NCI-H226 (cell line): Measurements from ENCODE around the gene NBPF11.
"Not testable (repeated sequence)": the region's sequence is repeated elsewhere in the genome, so short reads cannot be mapped to it uniquely, and the experiment has no call there.

ENCODE experiments used
- DNase-seq: peaks from one replicate; pipeline ENCODE4 v3.0.0-alpha.2; 2015

Gene NBPF11

DNA sequence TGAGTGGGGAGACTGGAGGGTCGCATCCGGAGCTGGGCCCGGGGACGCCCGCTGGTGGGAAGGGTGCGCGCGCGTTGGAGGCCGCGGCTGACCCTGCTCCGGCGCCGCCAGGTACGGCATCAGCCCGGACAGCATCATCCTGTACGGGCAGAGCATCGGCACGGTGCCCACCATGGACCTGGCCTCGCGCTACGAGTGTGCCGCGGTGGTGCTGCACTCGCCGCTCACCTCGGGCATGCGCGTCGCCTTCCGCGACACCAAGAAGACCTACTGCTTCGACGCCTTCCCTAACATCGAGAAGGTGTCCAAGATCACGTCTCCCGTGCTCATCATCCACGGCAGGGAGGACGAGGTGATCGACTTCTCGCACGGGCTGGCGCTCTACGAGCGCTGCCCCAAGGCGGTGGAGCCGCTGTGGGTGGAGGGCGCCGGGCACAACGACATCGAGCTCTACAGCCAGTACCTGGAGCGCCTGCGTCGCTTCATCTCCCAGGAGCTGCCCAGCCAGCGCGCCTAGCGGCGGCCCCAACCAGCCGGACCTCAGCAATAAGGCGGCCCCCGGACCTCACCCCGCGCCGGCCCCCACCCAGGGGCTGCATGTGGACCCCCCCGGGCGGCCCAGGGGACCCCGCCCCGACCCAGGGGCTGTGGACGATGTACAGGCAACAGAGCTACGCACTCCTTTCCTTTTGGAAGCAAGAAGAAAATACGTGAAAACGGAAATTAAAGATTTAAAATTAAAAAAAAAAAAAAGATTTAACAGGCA, 2.8 kb downstream of the NBPF11 start:
- DNase-seq = not testable (repeated sequence)

DNA sequence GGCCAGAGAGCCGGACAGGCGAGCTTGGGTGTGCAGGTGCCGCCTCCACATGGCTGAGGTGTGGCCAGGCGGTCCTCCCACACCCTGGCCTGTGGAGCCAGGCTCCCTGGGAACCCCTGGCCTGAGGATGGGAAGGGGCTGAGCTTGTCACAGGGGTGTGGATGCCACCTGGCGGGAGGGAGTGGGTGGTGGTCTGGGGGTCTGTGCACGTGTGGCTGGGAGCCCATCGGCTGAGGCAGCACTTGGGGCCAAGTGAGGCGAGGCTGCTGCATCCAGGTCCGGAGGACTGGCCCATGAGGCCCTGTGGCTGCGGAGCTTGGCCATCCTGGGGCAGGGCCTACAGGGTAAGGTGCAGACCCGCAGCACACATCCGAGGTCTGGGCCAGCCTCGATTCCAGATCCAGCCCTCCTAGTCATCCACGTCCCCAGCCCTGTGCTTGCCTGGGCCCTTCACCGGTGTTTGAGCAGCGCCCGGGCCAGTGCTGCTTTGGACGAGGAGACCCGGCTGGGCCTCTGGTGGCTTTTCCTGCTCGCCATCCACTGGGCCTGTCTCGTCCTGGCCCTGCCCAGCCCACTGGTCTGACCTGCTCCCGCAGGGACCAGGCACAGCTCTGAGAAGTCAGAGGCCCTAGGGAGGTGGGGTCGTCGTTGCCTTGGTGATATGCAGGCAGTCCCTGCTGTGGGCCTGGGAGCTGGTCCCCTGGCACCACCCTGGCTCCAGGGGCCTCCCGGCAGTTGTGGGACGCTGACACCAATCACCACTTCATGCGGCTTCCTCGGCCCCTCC, 4.8 kb downstream of the NBPF11 start:
- DNase-seq = not testable (repeated sequence)

DNA sequence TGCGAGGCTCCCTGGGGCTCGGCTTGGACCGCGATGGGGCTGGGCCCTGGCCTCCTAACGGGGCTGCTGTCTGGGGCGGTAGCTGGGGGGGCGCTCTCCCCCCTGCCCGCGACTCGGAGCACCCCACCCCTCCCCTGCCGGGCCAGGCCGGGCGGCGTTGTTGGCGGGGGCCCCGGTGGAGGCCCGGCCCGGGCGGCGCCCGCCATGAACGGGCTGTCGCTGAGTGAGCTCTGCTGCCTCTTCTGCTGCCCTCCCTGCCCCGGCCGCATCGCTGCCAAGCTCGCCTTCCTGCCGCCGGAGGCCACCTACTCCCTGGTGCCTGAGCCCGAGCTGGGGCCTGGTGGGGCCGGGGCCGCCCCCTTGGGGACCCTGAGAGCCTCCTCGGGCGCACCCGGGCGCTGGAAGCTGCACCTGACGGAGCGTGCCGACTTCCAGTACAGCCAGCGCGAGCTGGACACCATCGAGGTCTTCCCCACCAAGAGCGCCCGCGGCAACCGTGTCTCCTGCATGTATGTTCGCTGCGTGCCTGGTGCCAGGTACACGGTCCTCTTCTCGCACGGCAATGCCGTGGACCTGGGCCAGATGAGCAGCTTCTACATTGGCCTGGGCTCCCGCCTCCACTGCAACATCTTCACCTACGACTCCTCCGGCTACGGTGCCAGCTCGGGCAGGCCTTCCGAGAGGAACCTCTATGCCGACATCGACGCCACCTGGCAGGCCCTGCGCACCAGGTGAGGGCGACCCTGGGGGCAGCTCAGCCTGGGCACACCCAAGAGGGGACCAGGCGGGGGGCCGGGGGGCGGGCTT, 5.7 kb downstream of the NBPF11 start:
- DNase-seq = not testable (repeated sequence)

- DNase-seq = not testable (repeated sequence)
Observed at GRCh38 chr1:148143223-148143622, 8.9 kb downstream of the NBPF11 start.

GRCh38 chr1:148141936-148142335, 10.1 kb downstream of the NBPF11 start:
- DNase-seq = not testable (repeated sequence)

- DNase-seq = not testable (repeated sequence)
Observed at GRCh38 chr1:148138606-148139005, 13.5 kb downstream of the NBPF11 start.

DNA sequence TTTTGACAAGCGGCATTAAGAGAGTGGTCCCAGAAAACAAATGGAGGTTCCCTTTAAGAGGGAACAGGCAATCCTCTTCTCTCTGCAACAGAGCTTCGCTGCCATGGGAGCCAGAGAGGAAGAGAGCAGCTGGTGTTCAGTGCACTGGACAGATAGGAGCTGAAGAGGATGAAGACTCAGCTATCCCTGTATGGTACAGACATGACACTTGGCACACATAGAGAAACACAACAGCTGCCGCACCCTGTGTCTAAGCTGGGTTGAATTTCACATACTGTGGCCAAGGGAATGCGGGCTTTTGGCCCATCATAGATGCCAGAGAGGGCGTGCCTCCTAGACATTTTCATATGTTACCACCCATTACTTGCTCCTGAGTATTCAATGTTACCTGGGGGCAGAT, 29.7 kb downstream of the NBPF11 start:
- DNase-seq = not testable (repeated sequence)

DNA sequence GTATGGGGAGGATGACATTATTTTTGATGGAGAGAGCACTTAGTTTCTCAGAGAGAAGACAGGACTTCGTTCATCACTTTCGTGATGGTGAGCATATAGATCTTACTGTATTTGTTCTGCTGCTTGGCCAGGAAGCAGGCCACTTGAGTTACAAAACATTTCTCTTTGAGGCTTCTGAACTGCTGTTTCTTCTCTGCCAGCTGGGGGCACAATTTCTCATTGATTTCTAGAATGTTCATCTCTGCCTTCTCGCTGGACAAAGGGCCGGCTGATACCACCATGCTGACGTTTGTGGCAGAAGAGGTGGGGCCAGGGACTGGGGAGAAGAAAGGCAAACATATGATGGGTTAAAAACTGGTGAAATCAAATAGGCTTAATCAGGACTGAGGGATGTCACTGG, 31.7 kb downstream of the NBPF11 start:
- not testable (repeated sequence) for DNase-seq

DNA sequence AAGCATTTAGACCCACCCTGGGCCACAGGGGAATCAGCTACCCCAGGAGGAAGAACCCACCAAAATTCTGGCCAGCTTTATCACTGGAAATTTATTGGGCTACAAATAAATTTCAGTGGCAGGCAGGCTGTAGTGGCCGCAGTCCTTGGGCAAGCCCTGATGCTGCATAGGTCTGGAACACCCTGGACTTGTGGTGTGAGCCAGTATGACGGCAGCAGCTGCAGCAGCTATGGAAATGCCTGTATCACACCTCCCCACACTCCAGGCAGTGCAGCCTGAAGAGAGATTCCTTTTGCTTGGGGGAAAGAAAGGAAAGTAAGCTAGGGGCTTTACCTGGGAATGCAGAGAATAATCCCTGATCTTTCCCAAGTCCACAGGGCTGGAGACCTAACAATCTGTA, 56.3 kb downstream of the NBPF11 start:
- not testable (repeated sequence) for DNase-seq

DNA sequence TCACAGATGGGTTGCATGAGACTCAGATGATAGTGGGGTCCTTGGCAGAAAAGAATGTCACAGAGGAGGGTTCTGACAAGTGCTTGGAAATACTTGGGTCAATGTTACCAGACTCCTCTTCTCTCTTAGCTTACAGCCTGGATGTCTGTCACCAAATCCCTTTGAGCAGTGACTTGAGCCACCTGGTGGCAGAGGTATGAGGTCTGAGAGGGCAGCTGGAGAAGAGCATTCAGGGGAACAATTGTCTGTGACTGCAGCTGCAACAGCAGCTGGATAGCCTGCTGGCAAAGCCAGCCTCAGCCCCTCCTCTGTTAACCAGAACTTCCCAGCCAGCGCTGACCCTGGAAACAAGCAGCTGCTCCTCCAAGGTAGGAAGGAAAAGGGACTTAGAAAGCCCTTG, 65.9 kb downstream of the NBPF11 start:
- not testable (repeated sequence) for DNase-seq

GRCh38 chr1:148081205-148081604, 70.9 kb downstream of the NBPF11 start:
- not testable (repeated sequence) for DNase-seq

- DNase-seq = not testable (repeated sequence)
Observed at GRCh38 chr1:148078632-148079519, 73.2 kb downstream of the NBPF11 start.

DNA sequence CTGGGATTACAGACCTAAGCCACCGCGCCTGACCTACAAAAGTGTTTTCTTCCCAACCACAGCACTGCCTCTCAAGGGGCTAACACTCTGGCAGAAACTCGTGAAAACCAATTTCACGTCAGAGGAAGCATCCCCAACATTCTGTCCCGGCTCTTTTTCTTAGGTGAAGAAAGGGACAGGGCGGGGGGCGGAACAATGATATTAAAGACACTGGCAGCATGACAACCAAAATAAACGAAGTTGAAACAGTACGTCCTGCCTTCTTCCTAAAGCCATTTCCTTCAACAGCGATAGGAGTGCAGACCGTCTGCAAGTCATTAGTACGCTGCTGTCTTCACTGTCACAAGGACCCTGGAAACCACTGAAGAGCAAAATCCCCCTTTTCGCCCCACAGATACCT, 74.0 kb downstream of the NBPF11 start:
- DNase-seq = not testable (repeated sequence)

- not testable (repeated sequence) for DNase-seq
Observed at GRCh38 chr1:148077458-148077857, 74.6 kb downstream of the NBPF11 start.

- DNase-seq = not testable (repeated sequence)
Observed at GRCh38 chr1:148073392-148073791, 78.7 kb downstream of the NBPF11 start.

DNA sequence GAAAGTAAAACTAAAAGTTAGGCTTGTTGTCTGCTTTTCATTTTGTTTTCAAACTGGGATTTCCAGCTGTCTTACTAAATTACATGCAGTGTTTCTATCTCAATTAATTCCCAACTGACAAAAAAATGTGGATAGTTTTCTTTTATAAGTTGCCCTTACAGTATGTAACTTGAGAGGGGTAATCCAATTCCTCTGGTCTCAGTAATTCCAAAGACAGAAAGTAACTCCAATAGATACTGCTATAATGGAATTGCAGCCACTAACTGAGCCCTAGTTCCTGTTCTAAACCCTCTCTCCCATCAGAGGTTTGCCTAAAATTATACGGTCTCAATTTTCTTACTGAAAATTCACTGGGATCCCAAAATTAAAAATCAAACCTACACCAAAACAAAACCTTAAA, 83.5 kb downstream of the NBPF11 start:
- DNase-seq = not testable (repeated sequence)

DNA sequence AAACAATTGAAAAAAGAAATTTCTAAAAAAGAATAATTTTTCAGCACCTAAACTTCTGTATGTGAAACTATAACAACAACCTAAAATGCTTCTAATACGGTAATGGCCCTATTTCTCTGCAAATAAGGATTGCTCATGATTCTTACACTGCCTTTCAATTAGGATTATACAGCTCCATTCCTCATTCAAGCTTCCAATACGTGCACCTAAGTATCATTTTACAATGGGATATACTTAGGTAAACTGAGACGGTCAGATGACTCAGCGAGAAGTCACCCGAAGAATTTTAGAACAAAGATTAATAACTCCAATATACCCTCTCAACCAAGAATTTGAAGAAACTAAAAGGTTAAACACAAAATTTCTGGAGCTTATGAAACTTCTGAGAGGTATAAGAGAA, 83.9 kb downstream of the NBPF11 start:
- DNase-seq = not testable (repeated sequence)

- DNase-seq = not testable (repeated sequence)
Observed at GRCh38 chr1:148060294-148060701, 91.8 kb downstream of the NBPF11 start.

DNA sequence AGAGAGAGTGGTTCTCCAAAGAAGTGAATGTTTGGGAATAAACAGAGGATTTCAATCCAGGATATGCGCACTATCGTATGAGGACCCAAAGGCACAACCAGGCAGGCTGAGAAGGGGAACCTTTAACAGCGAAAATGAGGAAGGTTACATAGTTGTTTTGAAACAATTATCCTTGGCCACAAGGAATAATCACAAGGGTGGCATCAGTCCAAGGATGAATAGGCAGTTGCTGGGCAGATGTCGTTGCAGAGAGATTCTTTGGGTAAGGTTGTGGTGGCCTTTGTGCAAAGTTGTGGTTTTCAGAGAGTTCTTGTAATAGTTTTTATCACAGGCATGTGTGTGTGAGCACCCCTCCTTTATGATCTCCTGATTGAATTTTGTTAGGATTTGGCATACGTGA, 94.7 kb downstream of the NBPF11 start:
- not testable (repeated sequence) for DNase-seq
